GM23248 (cell line): ENCODE results near the gene GATA5.

Experiments used
- EZH2 ChIP-seq: fragments of 200-600 bp; sonication (generic); IDR thresholded peaks from 2 replicates; pipeline ENCODE4 v1.6.1; 2018; ENCODE audit warnings: antibody characterized with exemption, mild to moderate bottlenecking; ENCODE audit not compliant: insufficient read depth, poor library complexity, severe bottlenecking
- EZH2phosphoT487 ChIP-seq: fragments of 200-600 bp; sonication (generic); IDR thresholded peaks from 2 replicates; pipeline ENCODE4 v1.6.1; 2018; ENCODE audit warnings: antibody characterized with exemption, moderate library complexity, mild to moderate bottlenecking, low read depth; ENCODE audit not compliant: insufficient read depth

- no peak for TF ChIP-seq EZH2
- no peak for TF ChIP-seq EZH2phosphoT487
Observed at GRCh38 chr20:62480318-62480717, 4.5 kb upstream of the GATA5 start.
